Measurements from ENCODE around the gene TCP11L1.

The TCP11L1 gene

DNA sequence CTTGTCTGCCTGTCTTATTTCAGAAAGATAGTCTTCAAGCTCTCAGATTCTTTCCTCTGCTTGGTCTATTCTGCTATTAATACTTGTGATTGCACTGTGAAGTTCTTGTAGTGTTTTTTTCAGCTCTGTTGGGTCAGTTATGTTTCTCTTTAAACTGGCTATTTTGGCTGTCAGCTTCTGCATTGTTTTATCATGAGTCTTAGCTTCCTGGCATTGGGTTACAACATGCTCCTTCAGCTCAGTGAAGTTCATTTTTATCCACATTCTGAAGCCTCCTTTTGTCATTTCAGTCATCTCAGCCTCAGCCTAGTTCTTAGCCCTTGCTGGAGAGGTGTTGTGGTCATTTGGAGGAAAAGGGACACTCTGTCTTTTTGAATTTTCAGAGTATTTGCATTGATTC lies 39.2 kb upstream of the TCP11L1 start:
- H3K4me2 ChIP-seq (ENCODE audit: low read depth, low read length): no peak overlapping the region
- no peak for DNase-seq
- no peaks in the 10 kb centered on the region for H3K27me3 ChIP-seq (replicated peaks; ENCODE audit: insufficient read depth, low read length)
- H3K4me3 ChIP-seq (ENCODE audit: low read length): no peak overlapping the region
- H3K79me2 ChIP-seq (ENCODE audit: low read length): no peaks in the 10 kb centered on the region
- no peak for TF ChIP-seq EZH2 (optimal IDR thresholded peaks at IDR 0.05; ENCODE audit: low read depth, low read length)
- no peak for TF ChIP-seq EZH2phosphoT487 (IDR thresholded peaks at IDR 0.05; ENCODE audit: low read length)
- TF ChIP-seq, protein P1, sequence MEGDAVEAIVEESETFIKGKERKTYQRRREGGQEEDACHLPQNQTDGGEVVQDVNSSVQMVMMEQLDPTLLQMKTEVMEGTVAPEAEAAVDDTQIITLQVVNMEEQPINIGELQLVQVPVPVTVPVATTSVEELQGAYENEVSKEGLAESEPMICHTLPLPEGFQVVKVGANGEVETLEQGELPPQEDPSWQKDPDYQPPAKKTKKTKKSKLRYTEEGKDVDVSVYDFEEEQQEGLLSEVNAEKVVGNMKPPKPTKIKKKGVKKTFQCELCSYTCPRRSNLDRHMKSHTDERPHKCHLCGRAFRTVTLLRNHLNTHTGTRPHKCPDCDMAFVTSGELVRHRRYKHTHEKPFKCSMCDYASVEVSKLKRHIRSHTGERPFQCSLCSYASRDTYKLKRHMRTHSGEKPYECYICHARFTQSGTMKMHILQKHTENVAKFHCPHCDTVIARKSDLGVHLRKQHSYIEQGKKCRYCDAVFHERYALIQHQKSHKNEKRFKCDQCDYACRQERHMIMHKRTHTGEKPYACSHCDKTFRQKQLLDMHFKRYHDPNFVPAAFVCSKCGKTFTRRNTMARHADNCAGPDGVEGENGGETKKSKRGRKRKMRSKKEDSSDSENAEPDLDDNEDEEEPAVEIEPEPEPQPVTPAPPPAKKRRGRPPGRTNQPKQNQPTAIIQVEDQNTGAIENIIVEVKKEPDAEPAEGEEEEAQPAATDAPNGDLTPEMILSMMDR (IDR thresholded peaks at IDR 0.05; ENCODE audit: low read length): no peak
- H2AFZ ChIP-seq (ENCODE audit: low read length): no peak overlapping the region
- no peaks in the 10 kb centered on the region for H3K9me2 ChIP-seq (replicated peaks; ENCODE audit: insufficient read depth, low read length)
- no peaks in the 10 kb centered on the region for H3K9me3 ChIP-seq (replicated peaks; ENCODE audit: insufficient read depth, low read length)
- H4K20me1 ChIP-seq (ENCODE audit: insufficient read depth, low read length): no peaks in the 10 kb centered on the region
- no peak overlapping the region for H3K27ac ChIP-seq (ENCODE audit: low read length)
- H3K36me3 ChIP-seq (replicated peaks; ENCODE audit: insufficient read depth, low read length): no peaks in the 10 kb centered on the region
- H3K4me1 ChIP-seq (ENCODE audit: low read length): no peaks in the 10 kb centered on the region
- H3F3A ChIP-seq (ENCODE audit: insufficient read depth, low read length): no peaks in the 10 kb centered on the region
- no peak overlapping the region for H3K9ac ChIP-seq (ENCODE audit: low read length)

GRCh38 chr11:33001281-33001680 lies 38.1 kb upstream of the TCP11L1 start:
- H3K27me3 ChIP-seq (replicated peaks; ENCODE audit: insufficient read depth, low read length): no peaks in the 10 kb centered on the region
- no peak overlapping the region for H3K4me3 ChIP-seq (ENCODE audit: low read length)
- H3K79me2 ChIP-seq (ENCODE audit: low read length): no peaks in the 10 kb centered on the region
- no peak overlapping the region for H3K9ac ChIP-seq (ENCODE audit: low read length)
- no peaks in the 10 kb centered on the region for H4K20me1 ChIP-seq (ENCODE audit: insufficient read depth, low read length)
- TF ChIP-seq, protein P1 (IDR thresholded peaks at IDR 0.05; ENCODE audit: low read length): no peak
- TF ChIP-seq EZH2phosphoT487 (IDR thresholded peaks at IDR 0.05; ENCODE audit: low read length) (no peak), EZH2 (optimal IDR thresholded peaks at IDR 0.05; ENCODE audit: low read depth, low read length) (no peak)
- DNase-seq: no peak
- no peaks in the 10 kb centered on the region for H3K36me3 ChIP-seq (replicated peaks; ENCODE audit: insufficient read depth, low read length)
- H3K9me2 ChIP-seq (replicated peaks; ENCODE audit: insufficient read depth, low read length): no peaks in the 10 kb centered on the region
- no peaks in the 10 kb centered on the region for H3K9me3 ChIP-seq (replicated peaks; ENCODE audit: insufficient read depth, low read length)
- H3K27ac ChIP-seq (ENCODE audit: low read length): no peak overlapping the region
- H3F3A ChIP-seq (ENCODE audit: insufficient read depth, low read length): no peaks in the 10 kb centered on the region
- no peaks in the 10 kb centered on the region for H3K4me1 ChIP-seq (ENCODE audit: low read length)
- H3K4me2 ChIP-seq (ENCODE audit: low read depth, low read length): no peak overlapping the region
- H2AFZ ChIP-seq (ENCODE audit: low read length): no peak overlapping the region

- DNase-seq: no peak
- no peak for TF ChIP-seq EZH2 (optimal IDR thresholded peaks at IDR 0.05; ENCODE audit: low read depth, low read length)
- no peaks in the 10 kb centered on the region for H3K4me1 ChIP-seq (ENCODE audit: low read length)
- no peak overlapping the region for H3K9ac ChIP-seq (ENCODE audit: low read length)
- no peak overlapping the region for H3K4me3 ChIP-seq (ENCODE audit: low read length)
- no peaks in the 10 kb centered on the region for H3F3A ChIP-seq (ENCODE audit: insufficient read depth, low read length)
- H3K4me2 ChIP-seq (ENCODE audit: low read depth, low read length): no peak overlapping the region
- H3K9me2 ChIP-seq (replicated peaks; ENCODE audit: insufficient read depth, low read length): no peaks in the 10 kb centered on the region
- H2AFZ ChIP-seq (ENCODE audit: low read length): no peak overlapping the region
- H3K9me3 ChIP-seq (replicated peaks; ENCODE audit: insufficient read depth, low read length): no peaks in the 10 kb centered on the region
- H3K27me3 ChIP-seq (replicated peaks; ENCODE audit: insufficient read depth, low read length): no peaks in the 10 kb centered on the region
- no peaks in the 10 kb centered on the region for H3K36me3 ChIP-seq (replicated peaks; ENCODE audit: insufficient read depth, low read length)
- no peaks in the 10 kb centered on the region for H3K79me2 ChIP-seq (ENCODE audit: low read length)
- H4K20me1 ChIP-seq (ENCODE audit: insufficient read depth, low read length): no peaks in the 10 kb centered on the region
- H3K27ac ChIP-seq (ENCODE audit: low read length): no peak overlapping the region
Measured at GRCh38 chr11:33001751-33002542, 37.4 kb upstream of the TCP11L1 start.

GRCh38 chr11:33005175-33005574 lies 34.2 kb upstream of the TCP11L1 start:
- no peaks in the 10 kb centered on the region for H3K9me2 ChIP-seq (replicated peaks; ENCODE audit: insufficient read depth, low read length)
- H4K20me1 ChIP-seq (ENCODE audit: insufficient read depth, low read length): no peaks in the 10 kb centered on the region; the same call in 1 of the 2 replicates
- H3K9me3 ChIP-seq (replicated peaks; ENCODE audit: insufficient read depth, low read length): no peaks in the 10 kb centered on the region
- no peak overlapping the region for H3K27ac ChIP-seq (ENCODE audit: low read length)
- no peak overlapping the region for H2AFZ ChIP-seq (ENCODE audit: low read length)
- no peaks in the 10 kb centered on the region for H3F3A ChIP-seq (ENCODE audit: insufficient read depth, low read length)
- no peaks in the 10 kb centered on the region for H3K79me2 ChIP-seq (ENCODE audit: low read length)
- no peak overlapping the region for H3K4me2 ChIP-seq (ENCODE audit: low read depth, low read length)
- TF ChIP-seq, protein P1 (IDR thresholded peaks at IDR 0.05; ENCODE audit: low read length): no peak
- no peaks in the 10 kb centered on the region for H3K4me1 ChIP-seq (ENCODE audit: low read length)
- H3K36me3 ChIP-seq (replicated peaks; ENCODE audit: insufficient read depth, low read length): no peaks in the 10 kb centered on the region
- H3K4me3 ChIP-seq (ENCODE audit: low read length): no peak overlapping the region
- no peak overlapping the region for H3K9ac ChIP-seq (ENCODE audit: low read length)
- H3K27me3 ChIP-seq (replicated peaks; ENCODE audit: insufficient read depth, low read length): no peaks in the 10 kb centered on the region
- DNase-seq: no peak

Measured in MM.1S (cell line).